PC-3 (cell line): Measurements from ENCODE around the gene ITGB1. TPM values are rescaled to one million over a fixed set of nuclear protein-coding genes. Genes with fewer than 3 reads are reported as not detected.

Experiments
- ATAC-seq: fragments of 200-7000 bp; cut with Tn5 transposase; 2 replicates; pipeline ENCODE4 v1.9.1; 2020; ENCODE audit warnings: mild to moderate bottlenecking, moderate library complexity
- BruUV-seq: library from RNA; stranded (reverse); fragments of 400-500 nt; replicated peaks from 2 replicates; lab custom pipeline; 2021; lab: Mats Ljungman, UMichigan
- CTCF ChIA-PET: fragments of 300-600 bp; sonication (Branson Sonifier 250); formaldehyde crosslinking; loops from one replicate; lab custom pipeline; 2022; ENCODE audit warnings: antibody characterized with exemption; lab: Charles Lee
- POLR2A ChIA-PET: fragments of 300-600 bp; sonication (Branson Sonifier 250); formaldehyde crosslinking; loops from one replicate; lab custom pipeline; 2022; ENCODE audit warnings: antibody characterized with exemption; ENCODE audit not compliant: unreplicated experiment; lab: Charles Lee
- DNase-seq: peaks from one replicate; pipeline ENCODE4 v3.0.0-alpha.2; 2015
- H2AFZ ChIP-seq: fragments of 300-600 bp; sonication (generic); 2 replicates; pipeline ENCODE4 v1.6.0; 2016; ENCODE audit warnings: antibody characterized with exemption, low read length
- H3F3A ChIP-seq: fragments of 300-600 bp; sonication (generic); one replicate; pipeline ENCODE4 v1.6.0; 2017; ENCODE audit warnings: antibody characterized with exemption, low read length, control low read depth, mild to moderate bottlenecking; ENCODE audit not compliant: unreplicated experiment
- H3K27ac ChIP-seq: fragments of 300-600 bp; sonication (generic); 2 replicates; pipeline ENCODE4 v1.5.1; 2016; ENCODE audit warnings: mild to moderate bottlenecking, low read length
- H3K27me3 ChIP-seq: fragments of 300-600 bp; sonication (generic); 2 replicates; pipeline ENCODE4 v1.6.1; 2016; ENCODE audit warnings: low read length, mixed read lengths
- H3K36me3 ChIP-seq: fragments of 300-600 bp; sonication (generic); 2 replicates; pipeline ENCODE4 v1.6.1; 2016; ENCODE audit warnings: low read depth, mixed run types, low read length, mixed read lengths
- H3K4me1 ChIP-seq: fragments of 300-600 bp; sonication (generic); 2 replicates; pipeline ENCODE4 v1.5.1; 2016; ENCODE audit warnings: low read length; ENCODE audit not compliant: insufficient read depth
- H3K4me2 ChIP-seq: fragments of 300-600 bp; sonication (generic); 2 replicates; pipeline ENCODE4 v1.6.0; 2016; ENCODE audit warnings: low read length
- H3K4me3 ChIP-seq: fragments of 300-600 bp; sonication (generic); 2 replicates; pipeline ENCODE4 v1.5.1; 2016; ENCODE audit warnings: mild to moderate bottlenecking, low read length, mixed read lengths
- H3K79me2 ChIP-seq: fragments of 300-600 bp; sonication (generic); 2 replicates; pipeline ENCODE4 v1.6.1; 2017; ENCODE audit warnings: low read length, mixed read lengths
- H3K9ac ChIP-seq: fragments of 300-600 bp; sonication (generic); 2 replicates; pipeline ENCODE4 v1.6.0; 2016; ENCODE audit warnings: mild to moderate bottlenecking, low read length
- H3K9me2 ChIP-seq: fragments of 300-600 bp; sonication (generic); replicated peaks from 2 replicates; pipeline ENCODE4 v1.6.1; 2016; ENCODE audit warnings: mixed run types, low read length, mixed read lengths
- H3K9me3 ChIP-seq: fragments of 300-600 bp; sonication (generic); 2 replicates; pipeline ENCODE4 v1.6.1; 2016; ENCODE audit warnings: low read length, mixed read lengths
- H4K20me1 ChIP-seq: fragments of 300-600 bp; sonication (generic); 2 replicates; pipeline ENCODE4 v1.6.1; 2016; ENCODE audit warnings: low read length, mixed read lengths
- CTCF ChIP-seq: fragments of 300-600 bp; sonication (generic); conservative IDR thresholded peaks from 2 replicates; pipeline ENCODE4 v1.5.1; 2017; ENCODE audit warnings: antibody characterized with exemption, low read depth, mild to moderate bottlenecking, low read length
- EZH2 ChIP-seq: fragments of 300-600 bp; sonication (generic); IDR thresholded peaks from one replicate; pipeline ENCODE4 v1.6.1; 2017; ENCODE audit warnings: antibody characterized with exemption, mild to moderate bottlenecking, low read length; ENCODE audit not compliant: unreplicated experiment
- EZH2phosphoT487 ChIP-seq: fragments of 300-600 bp; sonication (generic); IDR thresholded peaks from 2 replicates; pipeline ENCODE4 v1.6.1; 2018; ENCODE audit warnings: mild to moderate bottlenecking, antibody characterized with exemption, low read length, borderline replicate concordance
- intact Hi-C: fragments of 100-400 bp; cut with micrococcal nuclease; formaldehyde crosslinking; loops from 2 replicates; pipeline ENCODE4 v1.9.0; 2023
- total RNA-seq: library from RNA; depleted of rRNA; stranded (reverse); fragments of >200 nt; gene quantifications from 2 replicates; pipeline ENCODE4 v1.2.3, GENCODE V29; 2014

Gene ITGB1
- total RNA-seq, 1 experiment from 2014 or later: 1,010 TPM

GRCh38 chr10:32972929-32973328, 14.9 kb upstream of the ITGB1 start:
- ChIA-PET CTCF (interaction anchor here (0.6 kb wide), 1 partner anchor 18 kb away, joined by 3 read pairs; no protein-coding TSS in a partner anchor), POLR2A (interaction anchor here (0.6 kb wide), 1 partner anchor 12 kb away, joined by 24 read pairs; no protein-coding TSS in a partner anchor)
- Histone ChIP-seq H4K20me1 (no peaks in the 10 kb centered on the region), H2AFZ (no peak overlapping the region), H3K27ac (no peak overlapping the region), H3K36me3 (no peaks in the 10 kb centered on the region), H3K9me3 (no peaks in the 10 kb centered on the region), H3K4me3 (no peak overlapping the region), H3K9me2 (no peaks in the 10 kb centered on the region), H3K79me2 (no peaks in the 10 kb centered on the region), H3K9ac (no peak overlapping the region), H3F3A (no peaks in the 10 kb centered on the region), H3K4me2 (no peak overlapping the region), H3K4me1 (peaks cover 26% of the 10 kb centered on the region), H3K27me3 (no peaks in the 10 kb centered on the region)
- TF ChIP-seq EZH2 (no peak), EZH2phosphoT487 (no peak), CTCF (no peak)
- ATAC-seq (peak; percentile 79), DNase-seq (peak; percentile 60)
- intact Hi-C loops: loop anchor here (1.0 kb wide), 1 partner anchor 14 kb away; no protein-coding TSS in a partner anchor
- BruUV-seq: no TSS peak

DNA sequence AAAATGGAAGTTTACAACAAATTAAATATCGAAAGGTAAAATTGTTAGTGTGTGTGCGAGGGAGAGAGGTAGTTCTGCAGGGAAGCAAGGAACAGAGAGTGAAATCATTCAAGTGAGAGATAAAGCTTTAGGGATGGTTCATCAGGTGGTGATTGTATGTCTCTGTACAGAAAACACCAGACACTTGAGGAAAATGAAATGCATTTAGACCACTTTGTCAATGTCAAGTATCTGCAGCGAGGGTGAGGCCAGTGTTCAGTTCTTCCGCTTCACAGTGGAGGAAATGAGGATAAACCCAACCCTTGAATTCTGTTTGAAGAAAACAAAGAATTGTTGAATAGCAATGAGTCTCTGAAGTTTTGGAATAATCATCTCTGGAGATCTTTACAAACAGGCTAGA, 14.4 kb upstream of the ITGB1 start:
- Histone ChIP-seq H3K4me1 (peaks cover 26% of the 10 kb centered on the region), H3K4me3 (no peak overlapping the region), H3K27ac (no peak overlapping the region), H2AFZ (no peak overlapping the region), H3F3A (no peaks in the 10 kb centered on the region), H3K9ac (no peak overlapping the region), H3K27me3 (no peaks in the 10 kb centered on the region), H3K79me2 (no peaks in the 10 kb centered on the region), H3K9me2 (no peaks in the 10 kb centered on the region), H4K20me1 (no peaks in the 10 kb centered on the region), H3K36me3 (no peaks in the 10 kb centered on the region), H3K9me3 (no peaks in the 10 kb centered on the region), H3K4me2 (no peak overlapping the region)
- ATAC-seq: peak; percentile 7; the same call in 1 of the 2 replicates
- TF ChIP-seq EZH2 (no peak), EZH2phosphoT487 (no peak), CTCF (no peak)
- intact Hi-C loops: no loop called here
- POLR2A ChIA-PET: no interaction called here
- CTCF ChIA-PET: no interaction called here
- no TSS peak for BruUV-seq
- no peak for DNase-seq

GRCh38 chr10:32971536-32972091, 13.6 kb upstream of the ITGB1 start:
- BruUV-seq: no TSS peak
- Histone ChIP-seq H4K20me1 (no peaks in the 10 kb centered on the region), H3K36me3 (no peaks in the 10 kb centered on the region), H3K27ac (no peak overlapping the region), H3K27me3 (no peaks in the 10 kb centered on the region), H3F3A (no peaks in the 10 kb centered on the region), H3K9ac (no peak overlapping the region), H3K4me1 (peaks cover 26% of the 10 kb centered on the region), H3K9me2 (no peaks in the 10 kb centered on the region), H3K9me3 (no peaks in the 10 kb centered on the region), H3K4me3 (no peak overlapping the region), H2AFZ (peak overlapping the region; percentile 8; the same call in 1 of the 2 replicates), H3K4me2 (peak overlapping the region; percentile 9; the same call in 1 of the 2 replicates), H3K79me2 (no peaks in the 10 kb centered on the region)
- TF ChIP-seq EZH2: no peak
- no peak for TF ChIP-seq CTCF
- no peak for TF ChIP-seq EZH2phosphoT487
- POLR2A ChIA-PET: interaction anchor here (0.8 kb wide), 1 partner anchor 9 kb away, joined by 3 read pairs; no protein-coding TSS in a partner anchor
- DNase-seq (peak; percentile 73), ATAC-seq (peak; percentile 45)
- CTCF ChIA-PET: interaction anchor here (0.6 kb wide), 1 partner anchor 9 kb away, joined by 3 read pairs; no protein-coding TSS in a partner anchor
- intact Hi-C loops: no loop called here
